ENCODE results near the gene LMCD1. TPM values are rescaled to one million over a fixed set of nuclear protein-coding genes. Genes with fewer than 3 reads are reported as not detected.

The LMCD1 gene
- total and polyA plus RNA-seq, 4 donors: 192 to 1,289 (median 381) TPM

DNA sequence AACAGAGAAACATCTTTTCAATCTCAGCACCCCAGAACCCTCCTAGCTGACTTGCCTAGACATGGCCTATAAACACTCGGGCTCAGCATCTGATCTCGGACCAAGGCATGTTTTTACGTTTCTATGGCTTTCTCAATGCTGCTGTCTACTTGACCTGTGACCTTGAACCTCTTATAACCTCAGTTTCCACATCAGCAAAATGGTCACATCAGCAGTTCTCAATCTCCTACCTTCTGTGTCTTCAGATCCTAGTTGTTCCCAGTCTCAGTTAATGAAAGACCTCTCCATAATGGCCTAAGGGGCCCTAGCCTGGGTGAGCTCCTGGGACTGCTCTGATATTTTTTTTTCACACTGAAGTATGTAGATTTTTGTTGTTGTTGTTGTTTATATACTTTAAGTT lies 103.4 kb downstream of the LMCD1 start:
- intact Hi-C loops (cut with DNase I): loop anchor here (5.0 kb wide), 2 partner anchors 98 to 163 kb away; no protein-coding TSS in a partner anchor
- no peak for ATAC-seq (ENCODE audit: low FRiP score)
- WGBS, 2 donors: 96 to 98% methylated on average over 3 of the region's 3 CpGs

DNA sequence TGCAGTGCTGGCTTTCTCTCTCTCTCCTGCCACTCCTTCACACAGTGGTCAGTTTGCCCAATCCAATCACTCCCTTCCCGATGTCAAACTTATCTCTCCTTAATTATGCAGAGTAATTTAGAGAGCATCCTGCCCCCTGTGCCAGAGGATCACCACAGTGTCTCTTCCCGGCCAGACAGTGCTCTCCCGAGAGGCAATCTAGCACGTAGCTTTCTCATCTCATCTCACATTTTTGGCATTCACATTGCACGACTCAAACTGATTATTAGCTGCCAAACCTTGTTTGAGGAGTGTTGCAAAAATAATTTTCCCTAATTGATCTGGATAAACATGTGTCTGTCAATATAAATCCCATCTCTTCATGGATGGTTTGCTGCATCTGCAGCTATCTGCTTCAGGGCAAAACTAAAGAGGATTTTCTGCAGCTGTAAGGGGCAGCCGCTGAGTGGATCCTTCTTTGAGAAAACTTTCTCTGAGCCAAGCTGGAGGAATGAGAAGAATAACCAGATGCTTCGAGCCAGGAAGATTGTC lies 105.1 kb downstream of the LMCD1 start:
- intact Hi-C loops (cut with DNase I): loop anchor here (1.0 to 5.0 kb wide), 3 partner anchors 99 to 164 kb away; no protein-coding TSS in a partner anchor
- H3K27ac ChIP-seq (ENCODE audit: low read depth in 1 of 2, low read length in 2 of 2): no peak overlapping the region
- DNase-seq: no peak
- no peak overlapping the region for H3K4me3 ChIP-seq (ENCODE audit: low read length in 2 of 2)
- ATAC-seq (ENCODE audit: low FRiP score): no peak
- 22 to 25% methylated on average over 7 of the region's 7 CpGs for WGBS, 2 donors
- no peaks in the 10 kb centered on the region for H3K27me3 ChIP-seq (ENCODE audit: control insufficient read depth in 1 of 2, insufficient read depth in 2 of 2, low read length in 1 of 2)
- H3K36me3 ChIP-seq (ENCODE audit: control insufficient read depth in 1 of 2, insufficient read depth in 2 of 2, low read length in 1 of 2): no peaks in the 10 kb centered on the region
- no peaks in the 10 kb centered on the region for H3K9me3 ChIP-seq (ENCODE audit: control insufficient read depth, low read length)
- no peaks in the 10 kb centered on the region for H3K4me1 ChIP-seq (ENCODE audit: control insufficient read depth in 1 of 2, insufficient read depth in 2 of 2, low read length in 2 of 2)

More for the DNA sequence above, 103.4 kb downstream of the LMCD1 start:
- no peak for DNase-seq
- no peaks in the 10 kb centered on the region for H3K4me1 ChIP-seq (ENCODE audit: control insufficient read depth in 1 of 2, insufficient read depth in 2 of 2, low read length in 2 of 2)
- no peaks in the 10 kb centered on the region for H3K36me3 ChIP-seq (ENCODE audit: control insufficient read depth in 1 of 2, insufficient read depth in 2 of 2, low read length in 1 of 2)
- H3K9me3 ChIP-seq (ENCODE audit: control insufficient read depth, low read length): no peaks in the 10 kb centered on the region
- H3K27ac ChIP-seq (ENCODE audit: low read depth in 1 of 2, low read length in 2 of 2): no peak overlapping the region
- H3K27me3 ChIP-seq (ENCODE audit: control insufficient read depth in 1 of 2, insufficient read depth in 2 of 2, low read length in 1 of 2): no peaks in the 10 kb centered on the region
- no peak overlapping the region for H3K4me3 ChIP-seq (ENCODE audit: low read length in 2 of 2)

DNA sequence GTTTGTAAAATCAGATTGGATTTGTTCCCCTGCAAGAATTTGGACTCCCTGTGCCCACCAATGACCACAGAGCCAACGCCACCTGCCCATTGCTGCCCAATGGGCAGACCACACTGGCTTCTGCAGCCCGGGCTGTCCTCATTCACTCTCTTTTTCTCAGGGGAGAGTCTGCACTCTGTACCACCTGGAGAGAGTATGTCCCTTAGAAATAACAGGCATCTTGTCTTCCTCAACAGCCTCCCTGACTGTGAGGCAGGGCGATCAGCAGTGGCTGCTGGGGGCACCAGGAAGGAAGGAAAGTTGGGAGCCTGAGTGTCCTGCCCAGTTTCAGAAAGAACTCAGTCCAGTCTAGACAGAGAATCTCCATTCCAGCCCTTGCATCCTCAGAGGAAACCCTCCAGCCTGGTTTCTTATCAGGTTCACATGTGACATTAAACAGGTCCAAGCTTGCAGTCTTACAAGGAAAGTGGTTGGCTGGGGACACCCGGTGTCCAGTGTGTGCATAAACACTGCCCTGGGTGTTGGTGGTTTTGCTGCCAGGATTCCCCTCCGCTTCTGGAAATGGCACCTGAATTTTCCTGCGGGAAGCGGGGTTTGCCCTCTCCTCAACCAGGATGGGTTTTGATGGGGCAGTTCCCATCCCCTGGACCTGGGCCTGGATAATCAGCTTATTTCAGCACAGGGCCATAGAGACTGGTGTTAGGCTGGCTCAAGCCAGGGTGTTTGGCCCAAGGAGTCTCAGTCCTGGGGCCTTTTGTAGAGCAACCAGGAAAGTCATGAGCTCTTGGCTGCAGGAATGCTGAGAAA lies 105.8 kb downstream of the LMCD1 start:
- Histone ChIP-seq H3K4me1 (ENCODE audit: control insufficient read depth in 1 of 2, insufficient read depth in 2 of 2, low read length in 2 of 2) (no peaks in the 10 kb centered on the region), H3K36me3 (ENCODE audit: control insufficient read depth in 1 of 2, insufficient read depth in 2 of 2, low read length in 1 of 2) (no peaks in the 10 kb centered on the region), H3K27ac (ENCODE audit: low read depth in 1 of 2, low read length in 2 of 2) (no peak overlapping the region), H3K9me3 (ENCODE audit: control insufficient read depth, low read length) (no peaks in the 10 kb centered on the region), H3K4me3 (ENCODE audit: low read length in 2 of 2) (no peak overlapping the region), H3K27me3 (ENCODE audit: control insufficient read depth in 1 of 2, insufficient read depth in 2 of 2, low read length in 1 of 2) (no peaks in the 10 kb centered on the region)
- intact Hi-C loops (cut with DNase I): loop anchor here (1.0 to 5.0 kb wide), 3 partner anchors 100 to 165 kb away; no protein-coding TSS in a partner anchor
- WGBS, 2 donors: 9 to 12% methylated on average over 7 of the region's 7 CpGs
- ATAC-seq (ENCODE audit: low FRiP score) (peak; percentile 93), DNase-seq (peak in 1 of 2 donors; percentile 79)

DNA sequence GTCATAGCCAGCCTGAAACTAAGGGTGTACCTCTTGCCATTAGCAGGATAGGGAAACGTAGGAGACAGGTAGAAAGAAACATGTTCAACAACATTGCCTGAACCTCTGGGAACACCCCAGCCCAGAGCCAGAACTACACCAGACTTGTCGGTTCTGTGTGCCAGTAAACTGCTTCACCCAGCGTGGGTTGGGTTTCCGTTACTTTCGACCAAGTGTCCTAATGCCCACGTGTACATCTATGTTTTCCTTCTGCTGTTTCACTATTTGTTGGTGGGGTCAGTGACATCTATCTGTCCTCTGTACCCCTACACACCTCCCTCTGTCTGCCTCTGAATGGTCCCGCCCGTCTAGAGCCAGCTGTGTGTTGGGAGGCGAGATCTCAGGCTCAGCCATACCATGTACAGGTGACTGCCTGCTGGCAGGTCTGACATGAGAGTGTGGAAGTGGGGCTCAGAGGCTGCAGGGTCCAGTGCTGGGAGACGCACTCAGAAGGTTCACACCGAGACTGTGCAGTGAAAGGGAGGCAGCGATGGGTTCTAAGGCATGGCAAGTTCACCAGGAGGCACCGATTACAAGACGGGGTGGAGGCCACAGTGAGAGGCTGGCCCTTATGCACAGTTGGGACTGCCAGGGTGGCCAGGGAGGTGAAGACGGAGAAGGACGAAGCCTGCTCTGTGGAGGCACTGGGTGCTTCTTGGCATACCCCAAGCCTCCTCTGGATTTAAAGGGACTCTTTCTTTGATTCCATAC lies 106.6 kb downstream of the LMCD1 start:
- intact Hi-C loops (cut with DNase I): loop anchor here (5.0 kb wide), 2 partner anchors 101 to 166 kb away; no protein-coding TSS in a partner anchor
- H3K4me3 ChIP-seq (ENCODE audit: low read length in 2 of 2): no peak overlapping the region
- 67 to 70% methylated on average over 16 of the region's 16 CpGs for WGBS, 2 donors
- DNase-seq: no peak
- H3K4me1 ChIP-seq (ENCODE audit: control insufficient read depth in 1 of 2, insufficient read depth in 2 of 2, low read length in 2 of 2): no peaks in the 10 kb centered on the region
- no peaks in the 10 kb centered on the region for H3K36me3 ChIP-seq (ENCODE audit: control insufficient read depth in 1 of 2, insufficient read depth in 2 of 2, low read length in 1 of 2)
- no peak overlapping the region for H3K27ac ChIP-seq (ENCODE audit: low read depth in 1 of 2, low read length in 2 of 2)
- H3K27me3 ChIP-seq (ENCODE audit: control insufficient read depth in 1 of 2, insufficient read depth in 2 of 2, low read length in 1 of 2): no peaks in the 10 kb centered on the region
- ATAC-seq (ENCODE audit: low FRiP score): peak; percentile 47
- H3K9me3 ChIP-seq (ENCODE audit: control insufficient read depth, low read length): no peaks in the 10 kb centered on the region

DNA sequence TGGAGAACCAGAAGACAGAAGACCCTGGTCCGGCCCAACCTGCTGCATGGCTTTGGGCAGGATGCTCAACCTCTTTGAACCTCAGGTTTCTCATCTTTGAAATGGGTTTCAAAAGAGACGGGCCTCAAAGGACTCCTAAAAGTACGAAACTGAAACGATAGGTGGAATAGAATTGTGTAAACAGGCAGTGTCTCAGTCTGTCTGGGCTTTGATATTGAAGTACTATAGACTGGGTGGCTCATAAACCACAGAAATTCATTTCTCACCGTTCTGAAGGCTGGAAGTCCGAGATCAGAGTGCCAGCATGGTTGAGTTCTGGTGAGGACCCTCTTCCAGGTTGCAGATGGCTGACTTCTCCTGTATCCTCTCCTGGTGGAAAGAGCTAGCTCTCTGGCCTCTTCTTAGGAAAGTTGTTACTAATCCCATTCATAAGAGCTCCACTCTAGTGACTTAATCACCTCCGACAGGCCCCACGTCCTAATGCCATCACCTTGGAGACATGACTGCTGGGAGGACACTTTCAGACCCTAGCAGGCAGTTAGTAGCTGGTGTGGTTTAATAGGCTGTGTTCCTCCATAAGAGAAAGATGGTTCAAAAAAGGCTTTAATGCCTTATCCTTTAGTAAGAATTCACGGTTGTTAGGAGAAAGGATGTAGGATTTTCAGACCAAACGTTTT lies 107.3 kb downstream of the LMCD1 start:
- Histone ChIP-seq H3K27me3 (ENCODE audit: control insufficient read depth in 1 of 2, insufficient read depth in 2 of 2, low read length in 1 of 2) (no peaks in the 10 kb centered on the region), H3K4me1 (ENCODE audit: control insufficient read depth in 1 of 2, insufficient read depth in 2 of 2, low read length in 2 of 2) (no peaks in the 10 kb centered on the region), H3K27ac (ENCODE audit: low read depth in 1 of 2, low read length in 2 of 2) (no peak overlapping the region), H3K36me3 (ENCODE audit: control insufficient read depth in 1 of 2, insufficient read depth in 2 of 2, low read length in 1 of 2) (no peaks in the 10 kb centered on the region), H3K9me3 (ENCODE audit: control insufficient read depth, low read length) (no peaks in the 10 kb centered on the region), H3K4me3 (ENCODE audit: low read length in 2 of 2) (no peak overlapping the region)
- ATAC-seq (ENCODE audit: low FRiP score) (no peak), DNase-seq (no peak)
- intact Hi-C loops (cut with DNase I): loop anchor here (5.0 kb wide), 2 partner anchors 102 to 167 kb away; no protein-coding TSS in a partner anchor
- 91 to 92% methylated on average over 10 of the region's 10 CpGs for WGBS, 2 donors

DNA sequence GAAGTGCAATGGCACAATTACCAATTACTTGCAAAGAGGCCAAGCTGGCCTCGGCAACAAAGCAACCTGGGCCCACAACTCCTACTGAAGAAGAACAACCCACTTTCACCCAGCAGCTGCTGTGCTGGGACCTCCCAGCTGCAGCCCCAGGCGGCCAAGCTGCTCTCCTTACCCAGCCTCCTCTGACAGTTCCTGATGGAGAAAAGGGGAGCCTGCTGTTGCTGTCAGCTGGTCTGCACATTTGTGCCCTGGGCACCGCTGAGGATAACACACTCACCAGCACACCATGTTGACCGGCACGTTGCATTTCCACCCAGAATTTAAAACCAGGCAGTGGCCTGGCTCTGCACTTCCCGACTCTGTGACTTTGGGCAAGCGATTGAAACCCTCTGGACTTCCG lies 109.3 kb downstream of the LMCD1 start:
- whole genome bisulfite sequencing, 2 donors: 93 to 96% methylated on average over 8 of the region's 8 CpGs
- H3K4me3 ChIP-seq (ENCODE audit: low read length in 2 of 2): no peak overlapping the region
- no peaks in the 10 kb centered on the region for H3K4me1 ChIP-seq (ENCODE audit: control insufficient read depth in 1 of 2, insufficient read depth in 2 of 2, low read length in 2 of 2)
- intact Hi-C loops (cut with DNase I): no loop called here
- H3K9me3 ChIP-seq (ENCODE audit: control insufficient read depth, low read length): no peaks in the 10 kb centered on the region
- no peak overlapping the region for H3K27ac ChIP-seq (ENCODE audit: low read depth in 1 of 2, low read length in 2 of 2)
- ATAC-seq (ENCODE audit: low FRiP score) (no peak), DNase-seq (no peak)
- H3K27me3 ChIP-seq (ENCODE audit: control insufficient read depth in 1 of 2, insufficient read depth in 2 of 2, low read length in 1 of 2): no peaks in the 10 kb centered on the region
- H3K36me3 ChIP-seq (ENCODE audit: control insufficient read depth in 1 of 2, insufficient read depth in 2 of 2, low read length in 1 of 2): no peaks in the 10 kb centered on the region

DNA sequence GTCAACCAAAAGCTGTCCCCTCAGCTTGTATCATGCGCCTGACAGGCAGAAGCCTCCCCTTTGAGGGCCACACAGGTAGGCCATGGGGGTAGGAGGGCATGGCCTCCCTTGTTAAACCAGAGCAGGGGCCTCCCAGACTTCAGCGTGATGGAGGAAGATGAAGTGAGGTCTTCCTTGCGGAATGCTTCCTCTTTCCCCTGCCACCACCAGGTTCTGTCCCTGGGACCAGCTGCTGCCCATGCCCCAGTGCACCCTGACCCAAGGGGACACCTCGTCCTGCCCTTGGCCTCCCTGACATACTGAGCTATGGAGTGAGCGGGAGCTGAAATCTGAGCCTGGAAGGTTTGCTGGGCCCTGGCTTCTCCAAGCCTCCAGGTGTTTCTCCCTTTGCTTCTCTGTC lies 116.3 kb downstream of the LMCD1 start:
- Histone ChIP-seq H3K4me1 (ENCODE audit: control insufficient read depth in 1 of 2, insufficient read depth in 2 of 2, low read length in 2 of 2) (no peaks in the 10 kb centered on the region), H3K27me3 (ENCODE audit: control insufficient read depth in 1 of 2, insufficient read depth in 2 of 2, low read length in 1 of 2) (no peaks in the 10 kb centered on the region), H3K36me3 (ENCODE audit: control insufficient read depth in 1 of 2, insufficient read depth in 2 of 2, low read length in 1 of 2) (no peaks in the 10 kb centered on the region), H3K4me3 (ENCODE audit: low read length in 2 of 2) (no peak overlapping the region), H3K9me3 (ENCODE audit: control insufficient read depth, low read length) (no peaks in the 10 kb centered on the region), H3K27ac (ENCODE audit: low read depth in 1 of 2, low read length in 2 of 2) (no peak overlapping the region)
- DNase-seq (no peak), ATAC-seq (ENCODE audit: low FRiP score) (no peak)
- intact Hi-C loops (cut with DNase I): no loop called here
- 96 to 98% methylated on average over 5 of the region's 5 CpGs for WGBS, 2 donors

DNA sequence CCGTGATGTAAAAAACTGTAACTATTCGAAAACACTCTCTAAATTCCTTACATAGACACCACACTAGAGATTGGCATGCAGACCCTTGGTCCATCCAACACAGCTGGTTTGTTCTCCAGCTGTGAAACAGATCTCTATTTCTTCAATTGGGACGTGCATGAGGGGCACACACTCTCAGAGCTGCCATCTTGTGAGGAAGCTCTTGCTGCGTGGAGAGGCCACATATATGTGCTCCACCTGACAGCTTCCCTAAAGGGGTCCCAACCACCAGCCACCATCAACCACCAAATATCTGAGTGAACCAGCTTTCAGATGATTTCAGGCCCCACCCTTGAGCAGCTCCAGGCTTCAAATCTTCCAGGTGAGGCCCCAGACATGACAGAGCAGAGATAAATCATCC lies 117.3 kb downstream of the LMCD1 start:
- no peaks in the 10 kb centered on the region for H3K9me3 ChIP-seq (ENCODE audit: control insufficient read depth, low read length)
- H3K4me3 ChIP-seq (ENCODE audit: low read length in 2 of 2): no peak overlapping the region
- no peaks in the 10 kb centered on the region for H3K36me3 ChIP-seq (ENCODE audit: control insufficient read depth in 1 of 2, insufficient read depth in 2 of 2, low read length in 1 of 2)
- no peaks in the 10 kb centered on the region for H3K27me3 ChIP-seq (ENCODE audit: control insufficient read depth in 1 of 2, insufficient read depth in 2 of 2, low read length in 1 of 2)
- H3K27ac ChIP-seq (ENCODE audit: low read depth in 1 of 2, low read length in 2 of 2): no peak overlapping the region
- H3K4me1 ChIP-seq (ENCODE audit: control insufficient read depth in 1 of 2, insufficient read depth in 2 of 2, low read length in 2 of 2): no peaks in the 10 kb centered on the region
- DNase-seq: no peak
- no peak for ATAC-seq (ENCODE audit: low FRiP score)
- 97 to 100% methylated on average over 4 of the region's 4 CpGs for WGBS, 2 donors
- intact Hi-C loops (cut with DNase I): no loop called here
